ENCODE results near the gene UNC5C.

Gene UNC5C

GRCh38 chr4:95546221-95546620, 2.6 kb downstream of the UNC5C start:
- DNase-seq = no peak

GRCh38 chr4:95545546-95545945, 3.2 kb downstream of the UNC5C start:
- DNase-seq = no peak

- DNase-seq = no peak
Observed at GRCh38 chr4:95544113-95545103, 4.4 kb downstream of the UNC5C start.

GRCh38 chr4:95541889-95542607, 6.7 kb downstream of the UNC5C start:
- DNase-seq = no peak

GRCh38 chr4:95541094-95541493, 7.7 kb downstream of the UNC5C start:
- DNase-seq = no peak

GRCh38 chr4:95540227-95540626, 8.5 kb downstream of the UNC5C start:
- no peak for DNase-seq

GRCh38 chr4:95539106-95539505, 9.7 kb downstream of the UNC5C start:
- no peak for DNase-seq

GRCh38 chr4:95537863-95538488, 10.8 kb downstream of the UNC5C start:
- no peak for DNase-seq

GRCh38 chr4:95537191-95537590, 11.6 kb downstream of the UNC5C start:
- DNase-seq = no peak

- no peak for DNase-seq
Observed at GRCh38 chr4:95536650-95537049, 12.1 kb downstream of the UNC5C start.

GRCh38 chr4:95535180-95535579, 13.6 kb downstream of the UNC5C start:
- no peak for DNase-seq

- no peak for DNase-seq
Observed at GRCh38 chr4:95534032-95534431, 14.7 kb downstream of the UNC5C start.

GRCh38 chr4:95533254-95533653, 15.5 kb downstream of the UNC5C start:
- DNase-seq = no peak

- no peak for DNase-seq
Observed at GRCh38 chr4:95532305-95532704, 16.5 kb downstream of the UNC5C start.

- no peak for DNase-seq
Observed at GRCh38 chr4:95531141-95531540, 17.6 kb downstream of the UNC5C start.

- no peak for DNase-seq
Observed at GRCh38 chr4:95529946-95530345, 18.8 kb downstream of the UNC5C start.

- DNase-seq = no peak
Observed at GRCh38 chr4:95528388-95528948, 20.3 kb downstream of the UNC5C start.

- no peak for DNase-seq
Observed at GRCh38 chr4:95526075-95526474, 22.7 kb downstream of the UNC5C start.

- DNase-seq = no peak
Observed at GRCh38 chr4:95524729-95525128, 24.0 kb downstream of the UNC5C start.

- no peak for DNase-seq
Observed at GRCh38 chr4:95524184-95524583, 24.6 kb downstream of the UNC5C start.

- no peak for DNase-seq
Observed at GRCh38 chr4:95522682-95523530, 25.9 kb downstream of the UNC5C start.

Data from NCI-H510A treated with DMSO at 0.1 percent for 48 hours (cell line).